ENCODE results near the gene CFAP20DC. TPM values are rescaled to one million over a fixed set of nuclear protein-coding genes. Genes with fewer than 3 reads are reported as not detected.
A peak's percentile ranks its signal among the peaks of the same experiment; 100 is the strongest.

CFAP20DC gene
- total and polyA plus RNA-seq, 8 donors = 1.2 to 7.7 (median 5.4) TPM

- TF ChIP-seq CTCF (IDR thresholded peaks at IDR 0.05) = no peak
- no peaks in the 10 kb centered on the region for H3K36me3 ChIP-seq
- H3K9me3 ChIP-seq = no peaks in the 10 kb centered on the region
- intact Hi-C loops (cut with DNase I) = no loop called here
- DNase-seq = no peak
- no peak for ATAC-seq
- H3K4me3 ChIP-seq = no peak overlapping the region
- H3K27me3 ChIP-seq = no peaks in the 10 kb centered on the region
- no peak overlapping the region for H3K27ac ChIP-seq
- no peaks in the 10 kb centered on the region for H3K4me1 ChIP-seq
Measured at GRCh38 chr3:59074764-59075163, 24.9 kb upstream of the CFAP20DC start.

GRCh38 chr3:59072681-59073080 lies 22.9 kb upstream of the CFAP20DC start:
- no peaks in the 10 kb centered on the region for H3K4me1 ChIP-seq
- ATAC-seq = no peak

GRCh38 chr3:59069838-59070237 lies 20.0 kb upstream of the CFAP20DC start:
- Histone ChIP-seq H3K4me3 (no peak overlapping the region), H3K27ac (no peak overlapping the region), H3K4me1 (no peaks in the 10 kb centered on the region), H3K9me3 (no peaks in the 10 kb centered on the region), H3K27me3 (no peaks in the 10 kb centered on the region), H3K36me3 (no peaks in the 10 kb centered on the region)
- DNase-seq (no peak), ATAC-seq (no peak)
- intact Hi-C loops (cut with DNase I) = no loop called here
- TF ChIP-seq CTCF (IDR thresholded peaks at IDR 0.05) = no peak

More at GRCh38 chr3:59072681-59073080, 22.9 kb upstream of the CFAP20DC start:
- TF ChIP-seq CTCF (IDR thresholded peaks at IDR 0.05) = no peak
- Histone ChIP-seq H3K36me3 (no peaks in the 10 kb centered on the region), H3K27ac (no peak overlapping the region), H3K4me3 (no peak overlapping the region), H3K27me3 (no peaks in the 10 kb centered on the region), H3K9me3 (no peaks in the 10 kb centered on the region)
- intact Hi-C loops (cut with DNase I) = no loop called here
- peak in 2 of 4 donors; percentile 36 to 49 for DNase-seq

- Histone ChIP-seq H3K9me3 (no peaks in the 10 kb centered on the region), H3K4me1 (no peaks in the 10 kb centered on the region), H3K4me3 (no peak overlapping the region), H3K27ac (no peak overlapping the region), H3K36me3 (no peaks in the 10 kb centered on the region), H3K27me3 (no peaks in the 10 kb centered on the region)
- intact Hi-C loops (cut with DNase I) = no loop called here
- no peak for DNase-seq
- no peak for TF ChIP-seq CTCF (IDR thresholded peaks at IDR 0.05)
- ATAC-seq = no peak
Measured at GRCh38 chr3:59065240-59065639, 15.4 kb upstream of the CFAP20DC start.

- no peak for DNase-seq
- Histone ChIP-seq H3K4me1 (no peaks in the 10 kb centered on the region), H3K4me3 (no peak overlapping the region), H3K36me3 (no peaks in the 10 kb centered on the region), H3K27me3 (no peaks in the 10 kb centered on the region), H3K9me3 (no peaks in the 10 kb centered on the region), H3K27ac (no peak overlapping the region)
- ATAC-seq = no peak
- no peak for TF ChIP-seq CTCF (IDR thresholded peaks at IDR 0.05)
- intact Hi-C loops (cut with DNase I) = no loop called here
Measured at GRCh38 chr3:59064728-59065127, 14.9 kb upstream of the CFAP20DC start.

Measured in left lung (tissue), 10 donors.